ENCODE data around the gene COPB1. TPM values are rescaled to one million over a fixed set of nuclear protein-coding genes. Genes with fewer than 3 reads are reported as not detected.

COPB1 gene
- polyA plus RNA-seq, 1 experiment: 285 TPM

GRCh38 chr11:14445542-14446530 lies 53.8 kb downstream of the COPB1 start:
- Histone ChIP-seq H3K27ac (ENCODE audit: low read depth, low read length) (no peak overlapping the region), H3K9me3 (ENCODE audit: control insufficient read depth, insufficient read depth, low read length) (no peaks in the 10 kb centered on the region), H3K4me3 (ENCODE audit: low read depth, low read length) (no peak overlapping the region), H3K27me3 (ENCODE audit: control insufficient read depth, insufficient read depth, low read length) (no peaks in the 10 kb centered on the region)
- ChIA-PET POLR2A (interaction anchor here (0.9 kb wide), 1 partner anchor 24 kb away, joined by 3 read pairs; no protein-coding TSS in a partner anchor), CTCF (interaction anchor here (1.1 to 2.1 kb wide), 3 partner anchors 9 to 137 kb away, joined by 4 to 23 read pairs (median 4); no protein-coding TSS in a partner anchor)
- no peak for DNase-seq (ENCODE audit: low read depth, low spot score)
- TF ChIP-seq CTCF (IDR thresholded peaks at IDR 0.05; ENCODE audit: low read depth, low read length): no peak

- ChIA-PET CTCF (no interaction called here), POLR2A (no interaction called here)
- Histone ChIP-seq H3K9me3 (ENCODE audit: control insufficient read depth, insufficient read depth, low read length) (no peaks in the 10 kb centered on the region; the same call in 1 of the 2 replicates), H3K4me3 (ENCODE audit: low read depth, low read length) (no peak overlapping the region), H3K27me3 (ENCODE audit: control insufficient read depth, insufficient read depth, low read length) (no peaks in the 10 kb centered on the region), H3K27ac (ENCODE audit: low read depth, low read length) (no peak overlapping the region)
- TF ChIP-seq CTCF (IDR thresholded peaks at IDR 0.05; ENCODE audit: low read depth, low read length): no peak
- no peak for DNase-seq (ENCODE audit: low read depth, low spot score)
Measured at GRCh38 chr11:14444441-14445189, 55.0 kb downstream of the COPB1 start.

GRCh38 chr11:14443638-14444037 lies 56.0 kb downstream of the COPB1 start:
- ChIA-PET POLR2A (interaction anchor here (1.2 kb wide), 1 partner anchor 22 kb away, joined by 3 read pairs; no protein-coding TSS in a partner anchor), CTCF (interaction anchor here (1.3 kb wide), 2 partner anchors 10 to 143 kb away, joined by 3 to 5 read pairs; no protein-coding TSS in a partner anchor)
- no peak overlapping the region for H3K27ac ChIP-seq (ENCODE audit: low read depth, low read length)
- no peaks in the 10 kb centered on the region for H3K27me3 ChIP-seq (ENCODE audit: control insufficient read depth, insufficient read depth, low read length)
- no peak for DNase-seq (ENCODE audit: low read depth, low spot score)
- no peaks in the 10 kb centered on the region; the same call in 1 of the 2 replicates for H3K9me3 ChIP-seq (ENCODE audit: control insufficient read depth, insufficient read depth, low read length)
- no peak overlapping the region for H3K4me3 ChIP-seq (ENCODE audit: low read depth, low read length)
- TF ChIP-seq CTCF (IDR thresholded peaks at IDR 0.05; ENCODE audit: low read depth, low read length): no peak

GRCh38 chr11:14435717-14436512 lies 63.7 kb downstream of the COPB1 start:
- no peak for TF ChIP-seq CTCF (IDR thresholded peaks at IDR 0.05; ENCODE audit: low read depth, low read length)
- Histone ChIP-seq H3K4me3 (ENCODE audit: low read depth, low read length) (no peak overlapping the region), H3K9me3 (ENCODE audit: control insufficient read depth, insufficient read depth, low read length) (no peaks in the 10 kb centered on the region; the same call in 1 of the 2 replicates), H3K27me3 (ENCODE audit: control insufficient read depth, insufficient read depth, low read length) (no peaks in the 10 kb centered on the region), H3K27ac (ENCODE audit: low read depth, low read length) (no peak overlapping the region)
- no peak for DNase-seq (ENCODE audit: low read depth, low spot score)
- POLR2A ChIA-PET: interaction anchor here (0.9 kb wide), 1 partner anchor 14 kb away, joined by 5 read pairs; no protein-coding TSS in a partner anchor
- CTCF ChIA-PET: interaction anchor here (0.8 to 1.4 kb wide), 3 partner anchors 19 to 135 kb away, joined by 3 to 4 read pairs (median 3); no protein-coding TSS in a partner anchor
